B cell (primary cell): ENCODE data around the gene GRK5. TPM values are rescaled to one million over a fixed set of nuclear protein-coding genes. Genes with fewer than 3 reads are reported as not detected.

Experiments
- ATAC-seq: fragments of 200-7000 bp; cut with Tn5 transposase; one replicate; pipeline ENCODE4 v1.10.0; 2021; ENCODE audit warnings: low read depth, mild to moderate bottlenecking, moderate number of reproducible peaks, moderate library complexity
- CTCF ChIA-PET: fragments of 350-600 bp; sonication (Branson Sonifier 250); formaldehyde crosslinking; loops from one replicate; lab custom pipeline; 2021; ENCODE audit warnings: antibody characterized with exemption, inconsistent platforms; lab: Charles Lee
- POLR2A ChIA-PET: fragments of 350-600 bp; sonication (Branson Sonifier 250); formaldehyde crosslinking; loops from one replicate; lab custom pipeline; 2021; ENCODE audit warnings: antibody characterized with exemption; lab: Charles Lee
- DNase-seq: peaks from one replicate; pipeline ENCODE4 v3.0.0; 2013
- H2AFZ ChIP-seq: 2 replicates; pipeline ENCODE4 v1.6.1; 2012; ENCODE audit warnings: mild to moderate bottlenecking, low read depth, low read length; ENCODE audit not compliant: insufficient read depth, poor library complexity, severe bottlenecking
- H3K27ac ChIP-seq, 2 donors: 1 replicate in 1 of 2; 2 replicates in 1 of 2; pipeline ENCODE4 v1.5.1; 2012 to 2013; ENCODE audit warnings: low read length in 2 of 2, mild to moderate bottlenecking in 2 of 2, moderate library complexity in 1 of 2
- H3K27me3 ChIP-seq, 4 experiments: fragments of 200-600 bp in 1 of 4; sonication (generic) in 1 of 4; replicated peaks in 1 of 4; 1 replicate in 2 of 4; 2 replicates in 2 of 4; pipeline versions ENCODE4 v1.6.1 to v1.7.0; 2013 to 2016; ENCODE audit warnings: low read length in 3 of 4, mild to moderate bottlenecking in 2 of 4, mixed read lengths in 1 of 4, moderate library complexity in 1 of 4; ENCODE audit not compliant: insufficient read depth in 4 of 4, control insufficient read depth in 3 of 4; ENCODE audit errors: control extremely low read depth in 1 of 4
- H3K36me3 ChIP-seq, 2 experiments: replicated peaks in 1 of 2; 1 replicate in 1 of 2; 2 replicates in 1 of 2; pipeline versions ENCODE4 v1.6.1 to v1.7.1; 2013; ENCODE audit warnings: low read length in 1 of 2; ENCODE audit not compliant: insufficient read depth in 2 of 2, control insufficient read depth in 1 of 2; ENCODE audit errors: control extremely low read depth in 1 of 2, extremely low read depth in 1 of 2
- H3K4me1 ChIP-seq, 2 donors: fragments of 200-600 bp in 1 of 2; sonication (generic) in 1 of 2; 1 replicate in 1 of 2; 2 replicates in 1 of 2; pipeline versions ENCODE4 v1.5.1 to v1.6.1; 2013 to 2017; ENCODE audit warnings: low read length in 2 of 2; ENCODE audit not compliant: control insufficient read depth in 2 of 2, insufficient read depth in 2 of 2
- H3K4me2 ChIP-seq: replicated peaks from 2 replicates; pipeline ENCODE3; 2012; ENCODE audit warnings: mild to moderate bottlenecking, low read depth, low read length; ENCODE audit not compliant: poor library complexity, severe bottlenecking
- H3K4me3 ChIP-seq, 5 experiments: fragments of 200-600 bp in 1 of 5; sonication (generic) in 1 of 5; 1 replicate in 3 of 5; 2 replicates in 2 of 5; pipeline versions ENCODE4 v1.5.1 to v1.7.0; 2011 to 2016; ENCODE audit warnings: low read length in 4 of 5, mild to moderate bottlenecking in 4 of 5, low read depth in 2 of 5, control low read depth in 1 of 5, moderate library complexity in 1 of 5; ENCODE audit not compliant: insufficient read depth in 1 of 5; ENCODE audit errors: control extremely low read depth in 1 of 5, extremely low read depth in 1 of 5
- H3K79me2 ChIP-seq: fragments of 200-600 bp; sonication (generic); one replicate; pipeline ENCODE4 v1.6.0; 2016; ENCODE audit warnings: low read length; ENCODE audit not compliant: control insufficient read depth, insufficient read depth
- H3K9ac ChIP-seq: fragments of 200-600 bp; sonication (generic); 2 replicates; pipeline ENCODE4 v1.6.1; 2017; ENCODE audit warnings: mild to moderate bottlenecking, low read length, moderate library complexity
- H3K9me3 ChIP-seq, 3 donors: one replicate each; pipeline versions ENCODE4 v1.6.1 to v1.7.1; 2013; ENCODE audit warnings: low read length in 2 of 3; ENCODE audit not compliant: control insufficient read depth in 2 of 3, insufficient read depth in 1 of 3; ENCODE audit errors: control extremely low read depth in 1 of 3
- H4K20me1 ChIP-seq: 2 replicates; pipeline ENCODE4 v1.6.0; 2012; ENCODE audit warnings: mild to moderate bottlenecking, low read length; ENCODE audit not compliant: insufficient read depth, control insufficient read depth, poor library complexity, severe bottlenecking
- H3K27ac Mint-ChIP-seq: one replicate; pipeline ENCODE4 v1.8.0; 2021; ENCODE audit warnings: mixed read lengths
- H3K27me3 Mint-ChIP-seq: one replicate; pipeline ENCODE4 v1.8.0; 2021; ENCODE audit warnings: mixed read lengths
- H3K4me1 Mint-ChIP-seq: one replicate; pipeline ENCODE4 v1.8.0; 2021; ENCODE audit warnings: mixed read lengths
- H3K4me3 Mint-ChIP-seq: one replicate; pipeline ENCODE4 v1.8.0; 2021; ENCODE audit warnings: mixed read lengths
- H3K9me3 Mint-ChIP-seq: one replicate; pipeline ENCODE4 v1.8.0; 2022; ENCODE audit warnings: mixed read lengths; ENCODE audit not compliant: insufficient read depth
- CTCF ChIP-seq: fragments of 200-600 bp; IDR thresholded peaks from one replicate; pipeline ENCODE4 v1.8.0; 2022; ENCODE audit warnings: antibody characterized with exemption, mild to moderate bottlenecking
- EZH2 ChIP-seq: IDR thresholded peaks from 2 replicates; pipeline ENCODE4 v1.6.1; 2012; ENCODE audit warnings: borderline replicate concordance, low read depth, mild to moderate bottlenecking, moderate library complexity, low read length; ENCODE audit not compliant: insufficient read depth, poor library complexity, severe bottlenecking
- WGBS: methylation state at CpG from one replicate; pipeline ENCODE4 v1.1.5; 2013; ENCODE audit warnings: missing lambda C conversion rate; ENCODE audit not compliant: insufficient coverage; 5-methylcytosine and 5-hydroxymethylcytosine counted together
- intact Hi-C: fragments of 100-400 bp; cut with micrococcal nuclease; formaldehyde crosslinking; loops from one replicate; pipeline ENCODE4 v1.10.0; 2022
- polyA plus RNA-seq: library from polyadenylated mRNA; depleted of rRNA; stranded (reverse); fragments of >200 nt; gene quantifications from 2 replicates; pipeline ENCODE4 v1.2.3, GENCODE V29; 2012
- total RNA-seq, 2 donors: library from RNA; stranded (reverse); fragments of 120-200 nt in 1 of 2; gene quantifications; 1 replicate in 1 of 2; 2 replicates in 1 of 2; pipeline versions ENCODE4 v1.2.3 to v1.2.4, GENCODE V29; 2013 to 2022

GRK5 gene
- total and polyA plus RNA-seq, 2 donors (not counting 1 experiment from before 2014, with no cell fraction given): 21.9 to 54.8 TPM

- Histone ChIP-seq H3K4me3 (no peak overlapping the region), H3K9me3 (no peaks in the 10 kb centered on the region), H3K27me3 (no peaks in the 10 kb centered on the region), H3K27ac (no peak overlapping the region), H3K36me3 (no peaks in the 10 kb centered on the region), H3K79me2 (peaks cover 93% of the 10 kb centered on the region), H3K4me1 (peaks cover 0 to 7% of the 10 kb centered on the region in 2 donors), H3K4me2 (no peak overlapping the region), H2AFZ (no peak overlapping the region), H3K9ac (no peak overlapping the region), H4K20me1 (peaks cover 46% of the 10 kb centered on the region)
- intact Hi-C loops: no loop called here
- no CpG with 5 or more reads among the region's 4 CpGs for WGBS
- Mint-ChIP-seq H3K27ac (no peak overlapping the region), H3K27me3 (no peaks in the 10 kb centered on the region), H3K4me1 (peaks cover 28% of the 10 kb centered on the region), H3K4me3 (no peak overlapping the region), H3K9me3 (no peaks in the 10 kb centered on the region)
- no peak for ATAC-seq
- TF ChIP-seq CTCF (no peak), EZH2 (no peak)
- no peak for DNase-seq
- ChIA-PET POLR2A (no interaction called here), CTCF (no interaction called here)
Measured at GRCh38 chr10:119225083-119225658, 17.8 kb downstream of the GRK5 start.

GRCh38 chr10:119227825-119228224 is 20.5 kb downstream of the GRK5 start:
- DNase-seq (no peak), ATAC-seq (no peak)
- no peaks in the 10 kb centered on the region for H3K27me3 Mint-ChIP-seq
- Histone ChIP-seq H3K9me3 (peaks cover 0 to 4% (median 0%) of the 10 kb centered on the region in 3 donors), H3K27ac (no peak overlapping the region), H2AFZ (no peak overlapping the region), H3K36me3 (peaks cover 0 to 2% of the 10 kb centered on the region in 2 experiments), H3K9ac (no peak overlapping the region), H3K4me2 (no peak overlapping the region), H4K20me1 (peaks cover 25% of the 10 kb centered on the region), H3K4me1 (peaks cover 0 to under 1% of the 10 kb centered on the region in 2 donors), H3K4me3 (no peak overlapping the region), H3K79me2 (peaks cover 94% of the 10 kb centered on the region), H3K27me3 (no peaks in the 10 kb centered on the region)
- CTCF ChIA-PET: no interaction called here
- TF ChIP-seq EZH2 (no peak), CTCF (no peak)
- H3K9me3 Mint-ChIP-seq: no peaks in the 10 kb centered on the region
- intact Hi-C loops: no loop called here
- peaks cover 35% of the 10 kb centered on the region for H3K4me1 Mint-ChIP-seq
- POLR2A ChIA-PET: no interaction called here
- no peak overlapping the region for H3K27ac Mint-ChIP-seq
- H3K4me3 Mint-ChIP-seq: no peak overlapping the region
- WGBS: 100% methylated on average over 1 of the region's 6 CpGs
